ENCODE measurements around the gene GRIP2.

DNA sequence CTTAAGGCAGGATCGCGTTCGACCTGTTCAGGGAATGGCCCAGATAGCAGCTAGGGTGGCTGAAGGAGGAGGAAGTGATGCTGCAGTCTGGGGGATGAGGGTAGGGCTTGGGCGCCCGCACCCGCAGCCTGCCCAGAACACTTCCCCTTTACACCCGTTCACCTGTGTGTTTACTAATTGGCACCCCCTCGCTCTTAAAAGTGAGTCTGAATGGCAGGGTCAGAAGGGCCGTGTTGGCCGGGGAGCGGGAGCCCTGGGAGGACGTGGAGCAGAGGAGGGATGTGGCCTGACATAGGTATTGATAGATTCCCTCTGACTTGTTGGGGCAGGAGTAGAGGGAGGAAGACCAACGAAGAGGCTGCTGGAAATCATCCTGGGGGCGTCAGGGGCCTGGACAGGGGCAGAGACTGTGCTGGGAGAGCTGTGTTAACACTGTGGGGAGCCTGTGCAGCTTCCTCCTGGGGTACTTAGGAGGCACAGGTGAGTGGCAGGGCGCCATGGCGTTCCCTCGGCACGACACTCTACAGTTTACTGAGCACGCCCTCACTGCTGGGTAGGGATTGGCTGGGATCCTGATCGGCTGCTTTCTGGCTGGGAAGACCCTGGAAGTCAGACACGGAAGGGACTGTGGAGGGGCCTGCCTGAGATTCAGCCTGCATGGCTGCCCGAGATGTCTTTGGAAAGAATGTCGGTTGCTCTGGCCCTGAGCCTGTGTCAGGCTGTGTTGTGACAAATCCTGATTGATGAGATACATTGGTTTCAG lies 86.1 kb downstream of the GRIP2 start:
- TF ChIP-seq, protein P1, sequence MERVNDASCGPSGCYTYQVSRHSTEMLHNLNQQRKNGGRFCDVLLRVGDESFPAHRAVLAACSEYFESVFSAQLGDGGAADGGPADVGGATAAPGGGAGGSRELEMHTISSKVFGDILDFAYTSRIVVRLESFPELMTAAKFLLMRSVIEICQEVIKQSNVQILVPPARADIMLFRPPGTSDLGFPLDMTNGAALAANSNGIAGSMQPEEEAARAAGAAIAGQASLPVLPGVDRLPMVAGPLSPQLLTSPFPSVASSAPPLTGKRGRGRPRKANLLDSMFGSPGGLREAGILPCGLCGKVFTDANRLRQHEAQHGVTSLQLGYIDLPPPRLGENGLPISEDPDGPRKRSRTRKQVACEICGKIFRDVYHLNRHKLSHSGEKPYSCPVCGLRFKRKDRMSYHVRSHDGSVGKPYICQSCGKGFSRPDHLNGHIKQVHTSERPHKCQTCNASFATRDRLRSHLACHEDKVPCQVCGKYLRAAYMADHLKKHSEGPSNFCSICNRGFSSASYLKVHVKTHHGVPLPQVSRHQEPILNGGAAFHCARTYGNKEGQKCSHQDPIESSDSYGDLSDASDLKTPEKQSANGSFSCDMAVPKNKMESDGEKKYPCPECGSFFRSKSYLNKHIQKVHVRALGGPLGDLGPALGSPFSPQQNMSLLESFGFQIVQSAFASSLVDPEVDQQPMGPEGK (CRISPR knock-in tag; IDR thresholded peaks at IDR 0.05; ENCODE audit: borderline replicate concordance): no peak
- no peak for TF ChIP-seq RARB (CRISPR knock-in tag; IDR thresholded peaks at IDR 0.05)
- no peak for TF ChIP-seq ZFP3 (CRISPR knock-in tag; IDR thresholded peaks at IDR 0.05)
- no peak for TF ChIP-seq ZNF70 (CRISPR knock-in tag; IDR thresholded peaks at IDR 0.05)
- TF ChIP-seq TOX (CRISPR knock-in tag; IDR thresholded peaks at IDR 0.05; ENCODE audit: borderline replicate concordance): no peak
- TF ChIP-seq ZNF565 (CRISPR knock-in tag; conservative IDR thresholded peaks at IDR 0.05; ENCODE audit: low read depth): no peak
- TF ChIP-seq SNAI2 (CRISPR knock-in tag; IDR thresholded peaks at IDR 0.05): no peak
- no peak for TF ChIP-seq CSDC2 (CRISPR knock-in tag; IDR thresholded peaks at IDR 0.05)
- TF ChIP-seq ESRRG (CRISPR knock-in tag; IDR thresholded peaks at IDR 0.05): no peak
